ENCODE data around the gene CYP1A2. TPM values are rescaled to one million over a fixed set of nuclear protein-coding genes. Genes with fewer than 3 reads are reported as not detected.

CYP1A2 gene
- total RNA-seq, 1 experiment from 2014 or later = not detected

DNA sequence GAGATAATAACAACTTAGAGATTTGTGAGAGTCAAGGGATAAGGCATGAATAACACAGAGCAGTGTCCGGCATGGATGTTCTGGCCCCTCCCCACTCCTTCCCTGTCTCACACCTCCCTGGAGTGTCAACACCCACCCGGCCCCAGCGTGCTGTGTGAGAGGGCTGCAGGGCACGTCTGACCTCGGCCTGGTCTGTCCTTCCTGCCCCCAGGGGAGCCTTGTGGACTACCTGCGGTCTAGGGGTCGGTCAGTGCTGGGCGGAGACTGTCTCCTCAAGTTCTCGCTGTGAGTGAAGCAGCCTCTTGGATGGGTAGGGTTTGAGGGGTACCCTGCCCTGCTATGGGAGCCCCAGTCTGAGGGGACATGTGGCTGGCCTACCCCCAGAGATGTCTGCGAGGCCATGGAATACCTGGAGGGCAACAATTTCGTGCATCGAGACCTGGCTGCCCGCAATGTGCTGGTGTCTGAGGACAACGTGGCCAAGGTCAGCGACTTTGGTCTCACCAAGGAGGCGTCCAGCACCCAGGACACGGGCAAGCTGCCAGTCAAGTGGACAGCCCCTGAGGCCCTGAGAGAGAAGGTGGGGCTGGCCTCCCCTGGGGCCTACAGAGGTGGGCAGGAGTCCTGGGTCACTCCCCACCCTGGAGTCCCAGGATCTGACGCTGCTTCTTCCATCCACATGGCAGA is 52.8 kb downstream of the CYP1A2 start:
- no peak overlapping the region for H3K4me2 ChIP-seq (ENCODE audit: low read length)
- no peaks in the 10 kb centered on the region for H3K9me2 ChIP-seq (replicated peaks; ENCODE audit: low read length)
- no peaks in the 10 kb centered on the region for H3K4me1 ChIP-seq (ENCODE audit: insufficient read depth, low read length)
- no peaks in the 10 kb centered on the region for H3K79me2 ChIP-seq (ENCODE audit: low read length)
- no peak overlapping the region for H3K27ac ChIP-seq (ENCODE audit: low read length)
- no peaks in the 10 kb centered on the region for H3K27me3 ChIP-seq (ENCODE audit: low read length)
- H2AFZ ChIP-seq (ENCODE audit: low read length) = no peak overlapping the region
- ChIA-PET CTCF (no interaction called here), POLR2A (ENCODE audit: unreplicated experiment) (no interaction called here)
- no peaks in the 10 kb centered on the region for H4K20me1 ChIP-seq (ENCODE audit: low read length)
- TF ChIP-seq, protein P1, sequence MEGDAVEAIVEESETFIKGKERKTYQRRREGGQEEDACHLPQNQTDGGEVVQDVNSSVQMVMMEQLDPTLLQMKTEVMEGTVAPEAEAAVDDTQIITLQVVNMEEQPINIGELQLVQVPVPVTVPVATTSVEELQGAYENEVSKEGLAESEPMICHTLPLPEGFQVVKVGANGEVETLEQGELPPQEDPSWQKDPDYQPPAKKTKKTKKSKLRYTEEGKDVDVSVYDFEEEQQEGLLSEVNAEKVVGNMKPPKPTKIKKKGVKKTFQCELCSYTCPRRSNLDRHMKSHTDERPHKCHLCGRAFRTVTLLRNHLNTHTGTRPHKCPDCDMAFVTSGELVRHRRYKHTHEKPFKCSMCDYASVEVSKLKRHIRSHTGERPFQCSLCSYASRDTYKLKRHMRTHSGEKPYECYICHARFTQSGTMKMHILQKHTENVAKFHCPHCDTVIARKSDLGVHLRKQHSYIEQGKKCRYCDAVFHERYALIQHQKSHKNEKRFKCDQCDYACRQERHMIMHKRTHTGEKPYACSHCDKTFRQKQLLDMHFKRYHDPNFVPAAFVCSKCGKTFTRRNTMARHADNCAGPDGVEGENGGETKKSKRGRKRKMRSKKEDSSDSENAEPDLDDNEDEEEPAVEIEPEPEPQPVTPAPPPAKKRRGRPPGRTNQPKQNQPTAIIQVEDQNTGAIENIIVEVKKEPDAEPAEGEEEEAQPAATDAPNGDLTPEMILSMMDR (conservative IDR thresholded peaks at IDR 0.05; ENCODE audit: low read depth, low read length) = no peak
- no peak for TF ChIP-seq EZH2phosphoT487 (IDR thresholded peaks at IDR 0.05; ENCODE audit: borderline replicate concordance, low read length)
- no peak for TF ChIP-seq EZH2 (IDR thresholded peaks at IDR 0.05; ENCODE audit: low read length, unreplicated experiment)
- H3K9me3 ChIP-seq (ENCODE audit: low read length) = no peaks in the 10 kb centered on the region
- ATAC-seq (no peak), DNase-seq (no peak)
- no peak overlapping the region for H3K9ac ChIP-seq (ENCODE audit: low read length)
- H3K36me3 ChIP-seq (ENCODE audit: low read depth, low read length) = peaks cover 32% of the 10 kb centered on the region
- no TSS peak for BruUV-seq (replicated peaks)
- H3K4me3 ChIP-seq (ENCODE audit: low read length) = no peak overlapping the region
- intact Hi-C loops (cut with micrococcal nuclease) = no loop called here
- no peaks in the 10 kb centered on the region for H3F3A ChIP-seq (ENCODE audit: low read length, unreplicated experiment)

DNA sequence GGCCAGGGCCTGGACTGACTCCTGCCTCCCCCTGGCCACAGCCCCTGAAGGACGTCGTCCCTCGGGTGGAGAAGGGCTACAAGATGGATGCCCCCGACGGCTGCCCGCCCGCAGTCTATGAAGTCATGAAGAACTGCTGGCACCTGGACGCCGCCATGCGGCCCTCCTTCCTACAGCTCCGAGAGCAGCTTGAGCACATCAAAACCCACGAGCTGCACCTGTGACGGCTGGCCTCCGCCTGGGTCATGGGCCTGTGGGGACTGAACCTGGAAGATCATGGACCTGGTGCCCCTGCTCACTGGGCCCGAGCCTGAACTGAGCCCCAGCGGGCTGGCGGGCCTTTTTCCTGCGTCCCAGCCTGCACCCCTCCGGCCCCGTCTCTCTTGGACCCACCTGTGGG is 53.6 kb downstream of the CYP1A2 start:
- CTCF ChIA-PET = no interaction called here
- TF ChIP-seq EZH2phosphoT487 (IDR thresholded peaks at IDR 0.05; ENCODE audit: borderline replicate concordance, low read length) (no peak), EZH2 (IDR thresholded peaks at IDR 0.05; ENCODE audit: low read length, unreplicated experiment) (no peak)
- TF ChIP-seq, protein P1 (conservative IDR thresholded peaks at IDR 0.05; ENCODE audit: low read depth, low read length) = no peak
- peaks cover 32% of the 10 kb centered on the region for H3K36me3 ChIP-seq (ENCODE audit: low read depth, low read length)
- H3K9me3 ChIP-seq (ENCODE audit: low read length) = no peaks in the 10 kb centered on the region
- no peaks in the 10 kb centered on the region for H3K4me1 ChIP-seq (ENCODE audit: insufficient read depth, low read length)
- ATAC-seq (no peak), DNase-seq (no peak)
- no peaks in the 10 kb centered on the region for H3K9me2 ChIP-seq (replicated peaks; ENCODE audit: low read length)
- POLR2A ChIA-PET (ENCODE audit: unreplicated experiment) = no interaction called here
- no peaks in the 10 kb centered on the region for H3K27me3 ChIP-seq (ENCODE audit: low read length)
- H2AFZ ChIP-seq (ENCODE audit: low read length) = no peak overlapping the region
- H4K20me1 ChIP-seq (ENCODE audit: low read length) = no peaks in the 10 kb centered on the region
- no peak overlapping the region for H3K9ac ChIP-seq (ENCODE audit: low read length)
- H3K79me2 ChIP-seq (ENCODE audit: low read length) = no peaks in the 10 kb centered on the region
- no peak overlapping the region for H3K27ac ChIP-seq (ENCODE audit: low read length)
- no TSS peak for BruUV-seq (replicated peaks)
- intact Hi-C loops (cut with micrococcal nuclease) = no loop called here
- H3F3A ChIP-seq (ENCODE audit: low read length, unreplicated experiment) = no peaks in the 10 kb centered on the region
- no peak overlapping the region for H3K4me2 ChIP-seq (ENCODE audit: low read length)
- no peak overlapping the region for H3K4me3 ChIP-seq (ENCODE audit: low read length)

- Histone ChIP-seq H2AFZ (ENCODE audit: low read length) (no peak overlapping the region), H3K36me3 (ENCODE audit: low read depth, low read length) (peaks cover 32% of the 10 kb centered on the region), H3K9me2 (replicated peaks; ENCODE audit: low read length) (no peaks in the 10 kb centered on the region), H3K27me3 (ENCODE audit: low read length) (no peaks in the 10 kb centered on the region), H3K4me3 (ENCODE audit: low read length) (no peak overlapping the region), H3K27ac (ENCODE audit: low read length) (no peak overlapping the region), H3K4me1 (ENCODE audit: insufficient read depth, low read length) (no peaks in the 10 kb centered on the region), H4K20me1 (ENCODE audit: low read length) (no peaks in the 10 kb centered on the region), H3K9me3 (ENCODE audit: low read length) (no peaks in the 10 kb centered on the region), H3F3A (ENCODE audit: low read length, unreplicated experiment) (no peaks in the 10 kb centered on the region), H3K9ac (ENCODE audit: low read length) (no peak overlapping the region), H3K4me2 (ENCODE audit: low read length) (no peak overlapping the region), H3K79me2 (ENCODE audit: low read length) (no peaks in the 10 kb centered on the region)
- no peak for ATAC-seq
- POLR2A ChIA-PET (ENCODE audit: unreplicated experiment) = no interaction called here
- no peak for TF ChIP-seq EZH2 (IDR thresholded peaks at IDR 0.05; ENCODE audit: low read length, unreplicated experiment)
- TF ChIP-seq EZH2phosphoT487 (IDR thresholded peaks at IDR 0.05; ENCODE audit: borderline replicate concordance, low read length) = no peak
- TF ChIP-seq, protein P1 (conservative IDR thresholded peaks at IDR 0.05; ENCODE audit: low read depth, low read length) = no peak
- BruUV-seq (replicated peaks) = no TSS peak
- CTCF ChIA-PET = no interaction called here
- no peak for DNase-seq
- intact Hi-C loops (cut with micrococcal nuclease) = no loop called here
Observed at GRCh38 chr15:74802862-74803447, 54.3 kb downstream of the CYP1A2 start.
